Measurements from ENCODE around the gene UCK2. TPM values are rescaled to one million over a fixed set of nuclear protein-coding genes. Genes with fewer than 3 reads are reported as not detected.

UCK2 gene
- total and polyA plus RNA-seq, 2 experiments from 2014 or later, result 101 to 149 TPM

- Histone ChIP-seq H3K79me2 (replicated peaks; ENCODE audit: insufficient read depth) (peaks cover 100% of the 10 kb centered on the region), H2AFZ (no peak overlapping the region), H3K4me3 (no peak overlapping the region), H3K27me3 (ENCODE audit: insufficient read depth) (no peaks in the 10 kb centered on the region), H3K4me1 (ENCODE audit: insufficient read depth) (peaks cover 32% of the 10 kb centered on the region), H3K9me2 (ENCODE audit: insufficient read depth) (no peaks in the 10 kb centered on the region), H3F3A (replicated peaks; ENCODE audit: low read depth) (no peaks in the 10 kb centered on the region), H3K4me2 (no peak overlapping the region), H3K36me3 (ENCODE audit: insufficient read depth) (peaks cover 15% of the 10 kb centered on the region), H3K27ac (ENCODE audit: low read depth) (no peak overlapping the region), H4K20me1 (replicated peaks; ENCODE audit: insufficient read depth) (peaks cover 56% of the 10 kb centered on the region)
- no peak overlapping the region for H3K4me3 Mint-ChIP-seq
- no peak for DNase-seq (ENCODE audit: low spot score)
- H3K36me3 Mint-ChIP-seq (ENCODE audit: low read depth), result peaks cover 69% of the 10 kb centered on the region
- no peak overlapping the region for H3K27ac Mint-ChIP-seq
- H3K9me3 Mint-ChIP-seq, result peaks cover 39% of the 10 kb centered on the region
- peaks cover 42% of the 10 kb centered on the region for H3K4me1 Mint-ChIP-seq
- no peak for ATAC-seq
- TF ChIP-seq CTCF (conservative IDR thresholded peaks at IDR 0.05; ENCODE audit: low read depth in 2 of 2) (no peak), ZNF462 (CRISPR knock-in tag; IDR thresholded peaks at IDR 0.05) (no peak), ZNF114 (CRISPR knock-in tag; IDR thresholded peaks at IDR 0.05) (no peak), ETS1 (IDR thresholded peaks at IDR 0.05) (no peak), STAT1 (IDR thresholded peaks at IDR 0.05; ENCODE audit: unreplicated experiment) (no peak), ZNF331 (CRISPR knock-in tag; IDR thresholded peaks at IDR 0.05; ENCODE audit: low read depth) (no peak)
- peaks cover 5% of the 10 kb centered on the region for H3K27me3 Mint-ChIP-seq (ENCODE audit: insufficient read depth, low read depth, poor library complexity)
Measured at GRCh38 chr1:165877411-165877810, 50.0 kb downstream of the UCK2 start.
